Kidney (tissue), 14 donors: ENCODE measurements around the gene RAMACL. TPM values are rescaled to one million over a fixed set of nuclear protein-coding genes. Genes with fewer than 3 reads are reported as not detected.
"Not testable (repeated sequence)": the region's sequence is repeated elsewhere in the genome, so short reads cannot be mapped to it uniquely, and the experiment has no call there.

ENCODE experiments used
- DNase-seq, 5 donors: peaks; one replicate each; pipeline ENCODE4 v3.0.0-alpha.2; 2013 to 2020
- FAIRE-seq: peaks from 2 replicates; lab custom pipeline; 2012; peaks lifted over from hg19 to GRCh38; lab: Jason Lieb, UNC
- H3K27ac ChIP-seq, 2 donors: one replicate each; pipeline ENCODE4 v1.7.0; 2013; ENCODE audit warnings: low read depth in 2 of 2, low read length in 2 of 2, inconsistent platforms in 1 of 2
- H3K27me3 ChIP-seq: one replicate; pipeline ENCODE4 v1.7.1; 2013; ENCODE audit warnings: low read length, inconsistent platforms; ENCODE audit not compliant: control insufficient read depth, insufficient read depth
- H3K36me3 ChIP-seq, 3 donors: one replicate each; pipeline versions ENCODE4 v1.7.0 to v1.7.1; 2013; ENCODE audit warnings: low read length in 3 of 3, control low read depth in 1 of 3, inconsistent platforms in 1 of 3; ENCODE audit not compliant: insufficient read depth in 3 of 3, control insufficient read depth in 2 of 3
- H3K4me1 ChIP-seq, 3 donors: one replicate each; pipeline versions ENCODE4 v1.7.0 to v1.7.1; 2013; ENCODE audit warnings: low read length in 3 of 3, inconsistent platforms in 1 of 3, low read depth in 1 of 3; ENCODE audit not compliant: control insufficient read depth in 2 of 3, insufficient read depth in 2 of 3
- H3K4me3 ChIP-seq, 3 donors: one replicate each; pipeline versions ENCODE4 v1.7.0 to v1.8.1; 2013; ENCODE audit warnings: low read length in 3 of 3, control low read depth in 1 of 3, inconsistent platforms in 1 of 3
- H3K9ac ChIP-seq, 3 donors: one replicate each; pipeline versions ENCODE4 v1.7.0 to v1.7.1; 2013; ENCODE audit warnings: low read length in 3 of 3, control low read depth in 1 of 3, inconsistent platforms in 1 of 3
- H3K9me3 ChIP-seq, 3 donors: one replicate each; pipeline versions ENCODE4 v1.7.0 to v1.7.1; 2013; ENCODE audit warnings: low read length in 3 of 3, control low read depth in 1 of 3, inconsistent platforms in 1 of 3; ENCODE audit not compliant: control insufficient read depth in 2 of 3, insufficient read depth in 1 of 3
- intact Hi-C: fragments of 100-400 bp; cut with DNase I; formaldehyde crosslinking; loops from one replicate; pipeline ENCODE4 v1.11.1; 2022
- polyA plus RNA-seq: library from polyadenylated mRNA; stranded (reverse); fragments of 350-450 nt; fragmentation: Illumina TruSeq; extraction: RNeasy Lipid Tissue Mini Kit (QIAGEN cat#74804); gene quantifications from one replicate; pipeline ENCODE4 v1.2.3, GENCODE V29; 2014; ENCODE audit warnings: low read depth, low replicate concordance; ENCODE audit not compliant: insufficient read depth
- total RNA-seq: library from RNA; stranded (reverse); fragmentation: NEBNext Ultra II Directional; extraction: Animal tissue kit (Norgen Biotek cat#: 25700); gene quantifications from one replicate; pipeline ENCODE4 v1.2.1, GENCODE V29; 2021
- TF ChIP-seq, protein P1 (sequence below): IDR thresholded peaks from 3 replicates; pipeline ENCODE4 v1.5.1; 2012; ENCODE audit warnings: mild to moderate bottlenecking, moderate library complexity, borderline replicate concordance; ENCODE audit not compliant: insufficient read depth; ENCODE audit errors: extremely low read depth
- donor health status: control.
- donor health status: control.
- donor health status: control.
- donor health status: control.
- donor health status: control.
- donor health status: DM: yes; HTN: yes; CAD: no.
- donor health status: Normal renal cell carcinoma (clear cell type).

Gene RAMACL
- total and polyA plus RNA-seq, 2 donors from 2014 or later: 1.9 TPM; not detected in 1

DNA sequence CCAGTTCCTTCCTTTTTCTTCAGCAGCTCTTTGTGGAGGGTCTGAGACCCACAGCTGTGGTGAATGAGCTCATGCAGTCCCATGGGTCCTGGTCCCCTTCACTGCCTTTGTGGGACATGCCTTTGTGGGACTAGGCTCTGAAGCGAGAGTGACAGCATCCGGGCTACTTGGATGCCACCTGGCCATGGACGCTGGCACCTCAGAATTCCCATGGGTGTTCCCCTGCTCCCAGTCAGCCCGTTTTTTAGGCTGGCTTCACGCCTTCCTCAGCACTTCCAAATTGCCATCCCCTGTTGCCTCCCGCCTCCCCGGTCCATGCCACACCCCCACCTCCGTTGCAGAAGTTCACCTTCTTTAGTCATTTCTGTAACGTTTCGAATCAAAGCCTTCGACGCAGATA is 45.1 kb downstream of the RAMACL start:
- Histone ChIP-seq H3K27me3 (no peaks in the 10 kb centered on the region), H3K4me3 (no peak overlapping the region), H3K36me3 (peaks cover 0 to 5% (median 0%) of the 10 kb centered on the region in 3 donors), H3K4me1 (no peaks in the 10 kb centered on the region), H3K9me3 (no peaks in the 10 kb centered on the region), H3K27ac (no peak overlapping the region), H3K9ac (no peak overlapping the region)
- no peak for DNase-seq
- TF ChIP-seq, protein P1, sequence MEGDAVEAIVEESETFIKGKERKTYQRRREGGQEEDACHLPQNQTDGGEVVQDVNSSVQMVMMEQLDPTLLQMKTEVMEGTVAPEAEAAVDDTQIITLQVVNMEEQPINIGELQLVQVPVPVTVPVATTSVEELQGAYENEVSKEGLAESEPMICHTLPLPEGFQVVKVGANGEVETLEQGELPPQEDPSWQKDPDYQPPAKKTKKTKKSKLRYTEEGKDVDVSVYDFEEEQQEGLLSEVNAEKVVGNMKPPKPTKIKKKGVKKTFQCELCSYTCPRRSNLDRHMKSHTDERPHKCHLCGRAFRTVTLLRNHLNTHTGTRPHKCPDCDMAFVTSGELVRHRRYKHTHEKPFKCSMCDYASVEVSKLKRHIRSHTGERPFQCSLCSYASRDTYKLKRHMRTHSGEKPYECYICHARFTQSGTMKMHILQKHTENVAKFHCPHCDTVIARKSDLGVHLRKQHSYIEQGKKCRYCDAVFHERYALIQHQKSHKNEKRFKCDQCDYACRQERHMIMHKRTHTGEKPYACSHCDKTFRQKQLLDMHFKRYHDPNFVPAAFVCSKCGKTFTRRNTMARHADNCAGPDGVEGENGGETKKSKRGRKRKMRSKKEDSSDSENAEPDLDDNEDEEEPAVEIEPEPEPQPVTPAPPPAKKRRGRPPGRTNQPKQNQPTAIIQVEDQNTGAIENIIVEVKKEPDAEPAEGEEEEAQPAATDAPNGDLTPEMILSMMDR: no peak
- intact Hi-C loops: no loop called here
- no peak for FAIRE-seq

GRCh38 chr6:166540631-166541331 is 45.7 kb downstream of the RAMACL start:
- Histone ChIP-seq H3K9ac (no peak overlapping the region), H3K27ac (no peak overlapping the region), H3K4me1 (no peaks in the 10 kb centered on the region), H3K9me3 (no peaks in the 10 kb centered on the region), H3K36me3 (peaks cover 0 to 5% (median 0%) of the 10 kb centered on the region in 3 donors), H3K27me3 (no peaks in the 10 kb centered on the region), H3K4me3 (no peak overlapping the region)
- intact Hi-C loops: no loop called here
- TF ChIP-seq, protein P1: no peak
- FAIRE-seq (no peak), DNase-seq (no peak)

GRCh38 chr6:166539543-166539942 is 46.9 kb downstream of the RAMACL start:
- intact Hi-C loops: no loop called here
- Histone ChIP-seq H3K4me3 (no peak overlapping the region), H3K27me3 (no peaks in the 10 kb centered on the region), H3K36me3 (peaks cover 0 to 5% (median 0%) of the 10 kb centered on the region in 3 donors), H3K27ac (no peak overlapping the region), H3K4me1 (no peaks in the 10 kb centered on the region), H3K9me3 (no peaks in the 10 kb centered on the region), H3K9ac (no peak overlapping the region)
- no peak for DNase-seq
- TF ChIP-seq, protein P1: no peak
- no peak for FAIRE-seq

GRCh38 chr6:166539011-166539385 is 47.5 kb downstream of the RAMACL start:
- H3K4me1 ChIP-seq, H3K4me3 ChIP-seq, FAIRE-seq, DNase-seq, intact Hi-C loops, H3K27ac ChIP-seq, H3K9me3 ChIP-seq, H3K9ac ChIP-seq, H3K27me3 ChIP-seq, H3K36me3 ChIP-seq: not testable (repeated sequence)
